ENCODE data around the gene UBLCP1.
"Not testable (repeated sequence)": the region's sequence is repeated elsewhere in the genome, so short reads cannot be mapped to it uniquely, and the experiment has no call there.

Gene UBLCP1

DNA sequence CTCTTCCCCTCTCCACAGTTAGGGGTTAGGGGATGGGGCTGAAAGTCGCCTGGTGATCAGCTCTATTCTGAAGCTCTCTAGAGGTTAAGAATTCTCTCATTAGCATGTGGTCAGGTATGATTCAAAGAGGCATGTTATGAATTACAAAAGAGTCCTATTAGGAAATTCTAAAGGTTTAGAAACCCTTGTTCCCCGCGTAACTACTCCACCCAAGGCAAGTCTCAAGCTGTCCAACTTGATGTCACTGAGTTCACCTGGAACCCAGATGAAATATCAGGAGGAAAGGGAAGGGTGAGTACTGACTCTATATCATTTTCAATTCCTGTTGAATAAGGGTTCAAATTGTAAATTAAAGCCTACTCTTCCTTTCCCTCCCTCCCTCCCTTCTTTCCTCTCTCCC lies 35.6 kb upstream of the UBLCP1 start:
- WGBS, 2 experiments (ENCODE audit: insufficient coverage in 2 of 2), result 100% methylated on average over 2 of the region's 3 CpGs; no CpG with 5 or more reads in 1 of the 2 experiments
- Histone ChIP-seq H3K27ac (ENCODE audit: low read depth, low read length, severe bottlenecking) (no peak overlapping the region), H3K4me3 (ENCODE audit: extremely low read depth, insufficient read depth, low read length, poor library complexity, severe bottlenecking) (no peak overlapping the region), H3K36me3 (ENCODE audit: control insufficient read depth, insufficient read depth, low read length) (no peaks in the 10 kb centered on the region), H3K9me3 (ENCODE audit: control insufficient read depth, low read length) (no peaks in the 10 kb centered on the region), H3K4me1 (ENCODE audit: control insufficient read depth, insufficient read depth, low read length, poor library complexity, severe bottlenecking) (no peaks in the 10 kb centered on the region)

DNA sequence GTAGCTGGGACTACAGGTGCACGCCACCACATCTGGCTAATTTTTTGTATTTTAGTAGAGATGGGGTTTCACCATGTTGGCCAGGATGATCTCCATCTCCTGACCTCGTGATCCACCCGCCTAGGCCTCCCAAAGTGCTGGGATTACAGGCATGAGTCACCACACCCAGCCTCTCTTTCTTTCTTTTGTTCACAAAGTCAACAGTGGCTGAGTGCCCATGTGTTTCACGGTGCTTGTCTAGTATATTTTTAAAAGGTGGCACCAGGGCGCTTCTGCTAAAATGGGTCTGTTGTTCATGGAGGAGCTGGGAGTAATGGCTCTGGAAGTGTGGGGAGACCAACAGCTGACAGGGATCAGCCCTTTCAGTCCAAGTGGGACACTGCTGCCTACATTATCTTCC lies 35.0 kb upstream of the UBLCP1 start:
- H3K4me3 ChIP-seq (ENCODE audit: extremely low read depth, insufficient read depth, low read length, poor library complexity, severe bottlenecking); H3K9me3 ChIP-seq (ENCODE audit: control insufficient read depth, low read length); H3K36me3 ChIP-seq (ENCODE audit: control insufficient read depth, insufficient read depth, low read length); H3K4me1 ChIP-seq (ENCODE audit: control insufficient read depth, insufficient read depth, low read length, poor library complexity, severe bottlenecking); H3K27ac ChIP-seq (ENCODE audit: low read depth, low read length, severe bottlenecking): not testable (repeated sequence)
- 87 to 100% methylated on average over 1 to 3 of the region's 5 CpGs for WGBS, 2 experiments (ENCODE audit: insufficient coverage in 2 of 2)

DNA sequence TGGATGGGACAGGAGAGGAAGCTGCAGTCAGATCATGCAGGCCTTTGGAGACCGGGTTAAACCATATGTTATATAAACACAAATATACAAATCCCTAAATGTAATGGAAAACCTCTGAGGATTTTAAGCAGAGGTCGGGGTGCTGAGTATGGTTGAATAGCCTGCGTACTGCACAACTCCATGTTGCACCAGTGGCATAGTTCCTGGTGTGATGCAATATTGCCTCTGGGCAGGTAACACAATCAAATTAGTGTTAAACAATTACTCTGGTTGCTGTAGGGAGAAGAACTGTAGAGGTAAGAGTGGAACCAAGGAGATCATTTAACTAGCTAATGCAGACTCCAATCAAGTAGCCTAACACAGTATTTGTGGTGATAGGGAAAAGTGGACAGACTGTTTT lies 32.4 kb upstream of the UBLCP1 start:
- Histone ChIP-seq H3K36me3 (ENCODE audit: control insufficient read depth, insufficient read depth, low read length) (no peaks in the 10 kb centered on the region), H3K9me3 (ENCODE audit: control insufficient read depth, low read length) (no peaks in the 10 kb centered on the region), H3K27ac (ENCODE audit: low read depth, low read length, severe bottlenecking) (no peak overlapping the region), H3K4me3 (ENCODE audit: extremely low read depth, insufficient read depth, low read length, poor library complexity, severe bottlenecking) (no peak overlapping the region), H3K4me1 (ENCODE audit: control insufficient read depth, insufficient read depth, low read length, poor library complexity, severe bottlenecking) (no peaks in the 10 kb centered on the region)
- 80 to 100% methylated on average over 2 of the region's 3 CpGs for WGBS, 2 experiments (ENCODE audit: insufficient coverage in 2 of 2)

DNA sequence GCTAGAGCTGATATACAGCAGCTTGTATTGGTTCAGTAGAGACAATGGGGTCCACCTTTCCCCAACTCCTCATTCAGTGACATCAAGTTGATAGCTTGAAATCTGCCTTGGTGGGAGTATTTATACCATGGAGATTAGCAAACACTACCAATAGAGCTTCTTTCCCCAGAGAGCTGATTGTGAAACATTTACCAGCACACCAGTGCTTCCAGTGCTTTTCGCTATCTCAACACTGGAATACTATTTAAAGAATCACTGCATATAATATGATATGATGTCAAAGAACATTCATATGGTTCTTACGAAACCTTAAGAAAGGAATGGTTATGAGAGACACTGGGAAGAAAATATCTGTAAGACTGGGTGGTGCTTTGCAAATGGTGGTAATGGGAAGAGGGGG lies 31.9 kb upstream of the UBLCP1 start:
- no peaks in the 10 kb centered on the region for H3K9me3 ChIP-seq (ENCODE audit: control insufficient read depth, low read length)
- H3K4me3 ChIP-seq (ENCODE audit: extremely low read depth, insufficient read depth, low read length, poor library complexity, severe bottlenecking), result no peak overlapping the region
- no peaks in the 10 kb centered on the region for H3K4me1 ChIP-seq (ENCODE audit: control insufficient read depth, insufficient read depth, low read length, poor library complexity, severe bottlenecking)
- 67 to 89% methylated on average over 1 of the region's 2 CpGs for WGBS, 2 experiments (ENCODE audit: insufficient coverage in 2 of 2)
- H3K27ac ChIP-seq (ENCODE audit: low read depth, low read length, severe bottlenecking), result no peak overlapping the region
- no peaks in the 10 kb centered on the region for H3K36me3 ChIP-seq (ENCODE audit: control insufficient read depth, insufficient read depth, low read length)

DNA sequence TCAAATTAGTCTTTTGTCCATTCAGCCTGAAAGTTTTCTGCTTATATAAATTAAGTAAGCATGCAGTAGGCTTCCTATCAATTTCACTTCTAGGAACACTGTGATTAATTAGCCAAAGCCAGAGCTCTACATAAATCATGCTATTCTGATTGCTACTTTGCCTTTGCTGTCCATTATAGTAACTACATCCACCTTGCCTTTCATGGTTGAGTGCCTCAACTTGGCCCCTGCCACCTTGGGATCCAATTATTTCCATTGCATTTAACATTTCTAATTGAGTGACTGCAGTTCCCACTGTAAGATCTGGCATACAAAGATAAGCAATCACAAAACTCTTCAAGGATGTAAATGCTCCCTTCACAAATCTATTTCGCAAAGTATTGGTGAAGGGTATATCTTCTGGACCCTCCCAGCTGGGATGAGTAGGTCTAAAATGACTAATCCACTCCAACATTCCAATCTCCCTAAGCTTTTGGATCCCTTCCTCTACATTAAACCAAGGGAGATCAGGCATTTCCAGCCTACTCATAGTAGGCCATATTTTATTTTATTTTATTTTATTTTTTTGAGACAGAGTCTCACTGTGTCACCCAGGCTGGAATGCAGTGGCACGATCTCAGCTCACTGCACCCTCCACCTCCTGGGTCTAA lies 27.1 kb upstream of the UBLCP1 start:
- WGBS, 2 experiments (ENCODE audit: insufficient coverage in 2 of 2), result no CpG with 5 or more reads among the region's 2 CpGs
- not testable (repeated sequence) for H3K27ac ChIP-seq (ENCODE audit: low read depth, low read length, severe bottlenecking); H3K36me3 ChIP-seq (ENCODE audit: control insufficient read depth, insufficient read depth, low read length)

DNA sequence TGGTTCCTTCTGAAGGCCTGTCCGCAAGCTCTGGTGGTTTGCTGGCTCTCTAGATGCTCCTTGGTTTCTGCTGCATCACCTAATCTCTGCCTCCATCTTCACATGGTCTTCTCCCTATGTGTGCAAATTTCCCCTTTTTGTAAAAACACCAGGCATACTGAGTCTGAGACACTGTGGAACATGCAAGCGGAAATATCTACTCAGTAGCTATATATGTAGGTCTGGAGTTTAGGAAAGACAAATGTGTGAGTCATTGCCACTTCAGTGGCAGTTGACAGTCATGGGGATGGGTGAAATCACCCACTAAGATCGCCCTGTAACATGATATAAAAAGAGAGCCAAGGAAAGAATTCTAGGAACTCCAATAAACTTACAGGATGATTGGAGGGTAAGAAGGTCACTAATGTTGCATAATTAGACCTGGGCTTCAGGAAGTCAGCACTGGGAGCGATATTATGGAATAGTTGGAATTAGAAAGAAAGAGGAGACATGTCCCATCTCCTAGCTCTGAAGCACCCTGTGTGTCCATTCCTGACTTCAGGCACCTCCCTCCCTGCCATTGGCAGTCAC lies 22.7 kb upstream of the UBLCP1 start:
- peak overlapping the region; percentile 50 for H3K27ac ChIP-seq (ENCODE audit: low read depth, low read length, severe bottlenecking)
- no peaks in the 10 kb centered on the region for H3K9me3 ChIP-seq (ENCODE audit: control insufficient read depth, low read length)
- WGBS, 2 experiments (ENCODE audit: insufficient coverage in 2 of 2), result 89 to 100% methylated on average over 2 to 3 of the region's 4 CpGs
- no peak overlapping the region for H3K4me3 ChIP-seq (ENCODE audit: extremely low read depth, insufficient read depth, low read length, poor library complexity, severe bottlenecking)
- no peaks in the 10 kb centered on the region for H3K36me3 ChIP-seq (ENCODE audit: control insufficient read depth, insufficient read depth, low read length)
- no peaks in the 10 kb centered on the region for H3K4me1 ChIP-seq (ENCODE audit: control insufficient read depth, insufficient read depth, low read length, poor library complexity, severe bottlenecking)

More for the DNA sequence above, 27.1 kb upstream of the UBLCP1 start:
- H3K4me3 ChIP-seq (ENCODE audit: extremely low read depth, insufficient read depth, low read length, poor library complexity, severe bottlenecking); H3K9me3 ChIP-seq (ENCODE audit: control insufficient read depth, low read length); H3K4me1 ChIP-seq (ENCODE audit: control insufficient read depth, insufficient read depth, low read length, poor library complexity, severe bottlenecking): not testable (repeated sequence)

DNA sequence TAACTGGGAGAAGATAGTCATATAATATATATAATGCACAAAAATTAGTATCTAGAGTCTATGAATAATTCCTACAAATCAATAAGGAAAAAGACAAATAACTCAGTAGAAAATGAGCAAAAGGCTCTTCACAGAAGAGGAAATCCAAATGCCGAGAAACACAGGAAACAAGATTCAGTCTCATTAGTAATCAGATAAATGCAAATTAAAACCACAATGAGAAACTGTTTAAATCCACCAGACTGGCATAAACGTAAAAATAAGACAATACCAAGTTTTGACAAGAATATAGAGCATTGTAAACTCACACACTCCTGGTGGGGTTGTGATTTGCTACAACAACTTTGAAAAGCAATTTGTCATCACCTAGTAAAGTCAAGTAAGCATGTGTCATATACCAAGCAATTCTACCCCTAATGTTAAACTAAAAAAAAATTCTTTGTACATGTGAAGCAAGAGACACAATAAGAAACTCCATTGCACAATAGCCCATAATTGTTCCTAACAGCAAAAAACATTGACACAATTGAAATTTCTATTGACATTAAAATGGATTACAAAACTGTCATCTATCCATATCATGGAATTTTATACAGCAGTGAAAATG lies 21.0 kb upstream of the UBLCP1 start:
- Histone ChIP-seq H3K36me3 (ENCODE audit: control insufficient read depth, insufficient read depth, low read length) (no peaks in the 10 kb centered on the region), H3K4me3 (ENCODE audit: extremely low read depth, insufficient read depth, low read length, poor library complexity, severe bottlenecking) (no peak overlapping the region), H3K9me3 (ENCODE audit: control insufficient read depth, low read length) (no peaks in the 10 kb centered on the region), H3K27ac (ENCODE audit: low read depth, low read length, severe bottlenecking) (no peak overlapping the region), H3K4me1 (ENCODE audit: control insufficient read depth, insufficient read depth, low read length, poor library complexity, severe bottlenecking) (no peaks in the 10 kb centered on the region)
- WGBS, 2 experiments (ENCODE audit: insufficient coverage in 2 of 2), result no CpG with 5 or more reads among the region's 2 CpGs

DNA sequence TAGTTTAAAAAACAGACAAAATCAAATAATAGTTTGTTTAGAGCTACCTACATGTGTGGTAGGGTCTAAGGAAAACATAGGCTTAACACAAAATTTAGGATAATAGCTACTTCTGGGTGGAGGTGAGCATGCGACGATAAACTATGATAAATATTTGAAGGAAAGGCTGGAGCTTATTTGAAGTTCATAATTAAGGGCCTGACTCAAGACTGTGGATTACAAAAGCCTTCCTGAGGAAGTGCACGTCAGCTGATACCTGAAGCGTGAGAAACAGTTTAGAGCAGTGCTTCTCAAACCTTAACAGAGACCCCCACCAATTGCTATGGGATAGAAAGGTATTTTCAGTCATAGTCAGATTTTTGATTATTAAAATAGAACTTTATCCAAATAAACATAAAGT lies 20.4 kb upstream of the UBLCP1 start:
- Histone ChIP-seq H3K4me3 (ENCODE audit: extremely low read depth, insufficient read depth, low read length, poor library complexity, severe bottlenecking) (no peak overlapping the region), H3K36me3 (ENCODE audit: control insufficient read depth, insufficient read depth, low read length) (no peaks in the 10 kb centered on the region), H3K9me3 (ENCODE audit: control insufficient read depth, low read length) (no peaks in the 10 kb centered on the region), H3K27ac (ENCODE audit: low read depth, low read length, severe bottlenecking) (no peak overlapping the region), H3K4me1 (ENCODE audit: control insufficient read depth, insufficient read depth, low read length, poor library complexity, severe bottlenecking) (no peaks in the 10 kb centered on the region)
- 65 to 90% methylated on average over 2 to 4 of the region's 4 CpGs for WGBS, 2 experiments (ENCODE audit: insufficient coverage in 2 of 2)

DNA sequence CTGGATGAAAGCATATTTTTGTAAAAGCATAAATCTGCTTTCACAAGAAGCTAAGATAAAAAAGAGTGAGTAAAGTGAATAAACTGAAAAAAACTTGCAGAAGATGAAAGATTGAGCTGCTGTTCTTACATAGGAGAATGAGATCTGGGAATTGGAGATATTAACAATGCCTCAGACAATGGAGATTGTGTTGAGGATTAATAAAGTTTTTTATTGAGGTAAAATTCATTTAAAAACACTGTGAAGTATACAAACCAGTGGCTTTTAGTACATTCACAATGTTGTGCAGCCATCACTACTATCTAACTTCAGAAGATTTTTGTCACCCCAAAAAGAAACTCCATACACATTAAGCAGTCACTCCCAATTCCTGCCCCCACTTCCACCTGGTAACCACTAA lies 19.7 kb upstream of the UBLCP1 start:
- no peak overlapping the region for H3K4me3 ChIP-seq (ENCODE audit: extremely low read depth, insufficient read depth, low read length, poor library complexity, severe bottlenecking)
- no peaks in the 10 kb centered on the region for H3K9me3 ChIP-seq (ENCODE audit: control insufficient read depth, low read length)
- H3K4me1 ChIP-seq (ENCODE audit: control insufficient read depth, insufficient read depth, low read length, poor library complexity, severe bottlenecking), result no peaks in the 10 kb centered on the region
- no peak overlapping the region for H3K27ac ChIP-seq (ENCODE audit: low read depth, low read length, severe bottlenecking)
- H3K36me3 ChIP-seq (ENCODE audit: control insufficient read depth, insufficient read depth, low read length), result no peaks in the 10 kb centered on the region

DNA sequence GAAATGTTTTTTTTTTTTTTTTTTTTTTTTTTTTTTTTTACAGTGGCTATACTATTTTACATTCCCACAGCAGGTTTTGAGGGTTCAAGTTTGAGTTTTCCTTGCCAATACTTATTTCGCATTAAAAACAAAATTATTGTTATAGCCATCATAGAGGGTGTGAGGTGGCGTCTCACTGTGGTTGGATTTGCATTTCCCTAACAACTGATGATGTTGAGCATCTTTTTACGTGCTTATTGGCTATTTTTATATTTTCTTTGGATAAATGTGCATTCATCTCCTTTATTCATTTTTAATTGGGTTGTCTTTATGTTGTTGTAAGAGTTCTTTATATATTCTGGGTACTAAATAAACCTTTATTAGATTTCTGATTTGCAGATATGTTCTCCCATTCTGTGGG lies 18.9 kb upstream of the UBLCP1 start:
- Histone ChIP-seq H3K36me3 (ENCODE audit: control insufficient read depth, insufficient read depth, low read length) (no peaks in the 10 kb centered on the region), H3K4me1 (ENCODE audit: control insufficient read depth, insufficient read depth, low read length, poor library complexity, severe bottlenecking) (no peaks in the 10 kb centered on the region), H3K9me3 (ENCODE audit: control insufficient read depth, low read length) (no peaks in the 10 kb centered on the region), H3K4me3 (ENCODE audit: extremely low read depth, insufficient read depth, low read length, poor library complexity, severe bottlenecking) (no peak overlapping the region), H3K27ac (ENCODE audit: low read depth, low read length, severe bottlenecking) (no peak overlapping the region)
- no CpG with 5 or more reads among the region's 3 CpGs for WGBS, 2 experiments (ENCODE audit: insufficient coverage in 2 of 2)

DNA sequence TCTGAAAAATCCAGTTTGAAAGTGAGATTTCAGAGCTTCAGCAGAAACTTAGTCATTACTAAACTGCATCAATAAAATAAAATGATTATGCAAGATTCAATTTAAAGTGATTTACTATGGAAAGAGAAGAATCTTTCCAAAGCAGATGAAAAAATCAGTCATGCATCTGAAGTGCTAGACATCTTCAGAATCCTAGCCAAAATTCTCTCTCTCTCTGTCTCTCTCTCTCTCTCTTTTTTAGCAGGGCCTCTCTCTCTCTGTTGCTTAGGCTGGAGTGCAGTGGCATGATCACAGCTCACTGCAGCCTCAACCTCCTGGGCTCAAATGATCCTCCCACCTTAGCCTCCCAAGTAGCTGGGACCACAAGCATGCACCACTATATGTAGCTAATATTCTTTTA lies 18.2 kb upstream of the UBLCP1 start:
- no peaks in the 10 kb centered on the region for H3K9me3 ChIP-seq (ENCODE audit: control insufficient read depth, low read length)
- H3K27ac ChIP-seq (ENCODE audit: low read depth, low read length, severe bottlenecking), result no peak overlapping the region
- H3K36me3 ChIP-seq (ENCODE audit: control insufficient read depth, insufficient read depth, low read length), result no peaks in the 10 kb centered on the region
- no peak overlapping the region for H3K4me3 ChIP-seq (ENCODE audit: extremely low read depth, insufficient read depth, low read length, poor library complexity, severe bottlenecking)
- no peaks in the 10 kb centered on the region for H3K4me1 ChIP-seq (ENCODE audit: control insufficient read depth, insufficient read depth, low read length, poor library complexity, severe bottlenecking)
